ACC112 (cell line): ENCODE measurements around the gene DENND1A.

Experiments
- H2AFZ ChIP-seq: fragments of 200-600 bp; sonication (generic); one replicate; pipeline ENCODE4 v1.6.0; 2017; ENCODE audit warnings: antibody characterized with exemption, low read length; ENCODE audit not compliant: unreplicated experiment
- H3K27ac ChIP-seq: fragments of 200-600 bp; sonication (generic); 2 replicates; pipeline ENCODE4 v1.5.1; 2014; ENCODE audit warnings: low read depth, mild to moderate bottlenecking, antibody characterized with exemption, low read length, moderate library complexity
- H3K27me3 ChIP-seq: fragments of 200-600 bp; sonication (generic); 2 replicates; pipeline ENCODE4 v1.6.1; 2014; ENCODE audit warnings: mild to moderate bottlenecking, antibody characterized with exemption, low read length, moderate library complexity, mixed read lengths; ENCODE audit not compliant: insufficient read depth
- H3K36me3 ChIP-seq: fragments of 200-600 bp; sonication (generic); 2 replicates; pipeline ENCODE4 v1.6.1; 2016; ENCODE audit warnings: mild to moderate bottlenecking, antibody characterized with exemption, low read length, moderate library complexity, mixed read lengths; ENCODE audit not compliant: insufficient read depth
- H3K4me1 ChIP-seq: fragments of 200-600 bp; sonication (generic); one replicate; pipeline ENCODE4 v1.6.1; 2016; ENCODE audit warnings: low read length, mixed read lengths; ENCODE audit not compliant: insufficient read depth, unreplicated experiment, control insufficient read depth
- H3K4me3 ChIP-seq: fragments of 200-600 bp; sonication (generic); 2 replicates; pipeline ENCODE4 v1.5.1; 2014; ENCODE audit warnings: mild to moderate bottlenecking, low read depth, low read length
- H3K79me2 ChIP-seq: fragments of 200-600 bp; sonication (generic); one replicate; pipeline ENCODE4 v1.6.0; 2016; ENCODE audit warnings: low read length; ENCODE audit not compliant: control insufficient read depth, unreplicated experiment, insufficient read depth

Gene DENND1A

GRCh38 chr9:123377211-123377971 is 552.5 kb downstream of the DENND1A start:
- Histone ChIP-seq H3K79me2 (no peaks in the 10 kb centered on the region), H3K4me3 (no peak overlapping the region), H3K4me1 (no peaks in the 10 kb centered on the region), H2AFZ (no peak overlapping the region), H3K27ac (no peak overlapping the region), H3K27me3 (peaks cover 18% of the 10 kb centered on the region), H3K36me3 (no peaks in the 10 kb centered on the region)

GRCh38 chr9:123376218-123377071 is 553.5 kb downstream of the DENND1A start:
- H3K79me2 ChIP-seq = no peaks in the 10 kb centered on the region
- no peak overlapping the region for H3K27ac ChIP-seq
- no peaks in the 10 kb centered on the region for H3K4me1 ChIP-seq
- peaks cover 28% of the 10 kb centered on the region for H3K27me3 ChIP-seq
- H3K4me3 ChIP-seq = no peak overlapping the region
- no peak overlapping the region for H2AFZ ChIP-seq
- H3K36me3 ChIP-seq = no peaks in the 10 kb centered on the region

- no peak overlapping the region for H3K27ac ChIP-seq
- H3K79me2 ChIP-seq = no peaks in the 10 kb centered on the region
- H2AFZ ChIP-seq = no peak overlapping the region
- H3K36me3 ChIP-seq = no peaks in the 10 kb centered on the region
- peaks cover 28% of the 10 kb centered on the region for H3K27me3 ChIP-seq
- H3K4me3 ChIP-seq = no peak overlapping the region
- H3K4me1 ChIP-seq = no peaks in the 10 kb centered on the region
Measured at GRCh38 chr9:123375469-123376132, 554.3 kb downstream of the DENND1A start.

GRCh38 chr9:123373946-123374345 is 556.0 kb downstream of the DENND1A start:
- H2AFZ ChIP-seq = no peak overlapping the region
- no peaks in the 10 kb centered on the region for H3K4me1 ChIP-seq

GRCh38 chr9:123373447-123373923 is 556.4 kb downstream of the DENND1A start:
- Histone ChIP-seq H3K4me1 (no peaks in the 10 kb centered on the region), H3K27ac (no peak overlapping the region), H3K27me3 (peaks cover 28% of the 10 kb centered on the region), H2AFZ (no peak overlapping the region), H3K79me2 (no peaks in the 10 kb centered on the region), H3K36me3 (no peaks in the 10 kb centered on the region), H3K4me3 (no peak overlapping the region)

More at GRCh38 chr9:123373946-123374345, 556.0 kb downstream of the DENND1A start:
- Histone ChIP-seq H3K27ac (no peak overlapping the region), H3K79me2 (no peaks in the 10 kb centered on the region), H3K4me3 (no peak overlapping the region), H3K27me3 (peaks cover 28% of the 10 kb centered on the region), H3K36me3 (no peaks in the 10 kb centered on the region)

GRCh38 chr9:123372766-123373446 is 557.0 kb downstream of the DENND1A start:
- no peaks in the 10 kb centered on the region for H3K4me1 ChIP-seq

GRCh38 chr9:123371805-123372590 is 557.9 kb downstream of the DENND1A start:
- no peak overlapping the region for H3K4me3 ChIP-seq
- H3K27me3 ChIP-seq = peaks cover 28% of the 10 kb centered on the region
- no peak overlapping the region for H2AFZ ChIP-seq
- no peaks in the 10 kb centered on the region for H3K79me2 ChIP-seq
- H3K36me3 ChIP-seq = no peaks in the 10 kb centered on the region
- H3K4me1 ChIP-seq = no peaks in the 10 kb centered on the region
- H3K27ac ChIP-seq = no peak overlapping the region

More at GRCh38 chr9:123372766-123373446, 557.0 kb downstream of the DENND1A start:
- Histone ChIP-seq H3K4me3 (no peak overlapping the region), H2AFZ (no peak overlapping the region), H3K27ac (no peak overlapping the region), H3K79me2 (no peaks in the 10 kb centered on the region), H3K27me3 (peaks cover 28% of the 10 kb centered on the region), H3K36me3 (no peaks in the 10 kb centered on the region)

GRCh38 chr9:123371228-123371584 is 558.7 kb downstream of the DENND1A start:
- Histone ChIP-seq H3K4me3 (no peak overlapping the region), H3K36me3 (no peaks in the 10 kb centered on the region), H3K27ac (no peak overlapping the region), H3K4me1 (no peaks in the 10 kb centered on the region), H2AFZ (no peak overlapping the region), H3K27me3 (peaks cover 28% of the 10 kb centered on the region), H3K79me2 (no peaks in the 10 kb centered on the region)

- no peak overlapping the region for H3K27ac ChIP-seq
- no peaks in the 10 kb centered on the region for H3K36me3 ChIP-seq
- no peaks in the 10 kb centered on the region for H3K4me1 ChIP-seq
- no peak overlapping the region for H3K4me3 ChIP-seq
- no peaks in the 10 kb centered on the region for H3K79me2 ChIP-seq
- H3K27me3 ChIP-seq = peaks cover 28% of the 10 kb centered on the region
- no peak overlapping the region for H2AFZ ChIP-seq
Measured at GRCh38 chr9:123370526-123371227, 559.2 kb downstream of the DENND1A start.
